Left renal cortex interstitium (tissue), 4 donors: Measurements from ENCODE around the gene CSF2. TPM values are rescaled to one million over a fixed set of nuclear protein-coding genes. Genes with fewer than 3 reads are reported as not detected.

Experiments
- DNase-seq, 4 donors: peaks; one replicate each; pipeline ENCODE4 v3.0.0-alpha.2; 2013; ENCODE audit warnings: low read depth in 4 of 4, low spot score in 2 of 4, missing footprints in 1 of 4
- polyA plus RNA-seq, 4 donors: library from polyadenylated mRNA; unstranded; fragments of 120-200 nt; gene quantifications; one replicate each; pipeline ENCODE4 v1.2.1, GENCODE V29; 2013; ENCODE audit not compliant: insufficient read length in 4 of 4

Gene CSF2
- polyA plus RNA-seq: not detected

DNA sequence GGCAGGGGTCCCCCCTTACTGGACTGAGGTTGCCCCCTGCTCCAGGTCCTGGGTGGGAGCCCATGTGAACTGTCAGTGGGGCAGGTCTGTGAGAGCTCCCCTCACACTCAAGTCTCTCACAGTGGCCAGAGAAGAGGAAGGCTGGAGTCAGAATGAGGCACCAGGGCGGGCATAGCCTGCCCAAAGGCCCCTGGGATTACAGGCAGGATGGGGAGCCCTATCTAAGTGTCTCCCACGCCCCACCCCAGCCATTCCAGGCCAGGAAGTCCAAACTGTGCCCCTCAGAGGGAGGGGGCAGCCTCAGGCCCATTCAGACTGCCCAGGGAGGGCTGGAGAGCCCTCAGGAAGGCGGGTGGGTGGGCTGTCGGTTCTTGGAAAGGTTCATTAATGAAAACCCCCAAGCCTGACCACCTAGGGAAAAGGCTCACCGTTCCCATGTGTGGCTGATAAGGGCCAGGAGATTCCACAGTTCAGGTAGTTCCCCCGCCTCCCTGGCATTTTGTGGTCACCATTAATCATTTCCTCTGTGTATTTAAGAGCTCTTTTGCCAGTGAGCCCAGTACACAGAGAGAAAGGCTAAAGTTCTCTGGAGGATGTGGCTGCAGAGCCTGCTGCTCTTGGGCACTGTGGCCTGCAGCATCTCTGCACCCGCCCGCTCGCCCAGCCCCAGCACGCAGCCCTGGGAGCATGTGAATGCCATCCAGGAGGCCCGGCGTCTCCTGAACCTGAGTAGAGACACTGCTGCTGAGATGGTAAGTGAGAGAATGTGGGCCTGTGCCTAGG lies at the start of gene CSF2:
Gene CSF2 (plus strand): TSS at position 559 of the 783 bp plus-strand sequence. CDS start 35 bp downstream, at position 594.
- no peak for DNase-seq

DNA sequence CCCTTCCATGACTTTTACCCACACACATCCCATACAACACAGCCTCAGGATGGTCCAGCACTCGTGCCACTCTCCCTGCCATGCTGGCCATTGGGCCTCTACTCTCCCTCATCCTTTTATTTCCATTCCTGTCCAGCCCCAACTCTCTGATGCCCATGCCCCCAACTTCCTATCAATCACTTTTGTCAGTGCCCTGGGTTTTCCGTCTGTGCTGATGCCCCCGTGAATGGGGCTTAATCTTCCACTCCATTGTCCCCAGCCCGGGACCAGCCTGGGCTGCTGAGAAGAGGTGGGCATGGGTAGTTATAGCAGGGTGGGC lies 49.5 kb upstream of the CSF2 start:
- DNase-seq: no peak

DNA sequence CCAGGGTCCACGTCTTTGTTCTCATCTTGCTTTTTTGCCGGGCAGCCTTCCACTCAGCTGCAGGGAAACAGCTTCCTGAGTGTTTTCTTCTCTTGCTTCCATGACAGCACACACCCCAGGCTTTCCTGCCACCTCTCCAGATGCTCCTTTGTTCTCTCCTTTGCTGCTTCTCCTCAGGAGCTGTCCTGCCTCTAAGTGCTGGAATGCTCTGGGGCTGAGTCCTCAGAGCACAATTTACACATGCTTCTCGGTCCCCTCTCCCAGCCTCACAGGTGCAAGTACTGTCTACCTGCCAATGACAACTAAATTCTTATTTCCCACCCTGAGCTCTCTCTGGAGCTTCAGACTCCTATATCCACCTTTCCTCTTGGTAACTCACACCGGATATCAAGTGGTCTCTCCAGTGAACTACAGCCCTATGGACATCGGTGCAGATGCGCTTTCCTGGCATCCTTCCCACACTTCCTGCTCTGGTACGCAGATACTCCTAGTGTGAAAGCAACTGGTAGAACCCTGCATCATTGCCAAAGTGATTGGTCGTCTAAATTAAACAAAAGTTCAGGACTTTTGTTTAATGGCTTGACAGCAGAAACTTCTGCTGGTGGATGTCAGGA lies 48.7 kb upstream of the CSF2 start:
- no peak for DNase-seq

DNA sequence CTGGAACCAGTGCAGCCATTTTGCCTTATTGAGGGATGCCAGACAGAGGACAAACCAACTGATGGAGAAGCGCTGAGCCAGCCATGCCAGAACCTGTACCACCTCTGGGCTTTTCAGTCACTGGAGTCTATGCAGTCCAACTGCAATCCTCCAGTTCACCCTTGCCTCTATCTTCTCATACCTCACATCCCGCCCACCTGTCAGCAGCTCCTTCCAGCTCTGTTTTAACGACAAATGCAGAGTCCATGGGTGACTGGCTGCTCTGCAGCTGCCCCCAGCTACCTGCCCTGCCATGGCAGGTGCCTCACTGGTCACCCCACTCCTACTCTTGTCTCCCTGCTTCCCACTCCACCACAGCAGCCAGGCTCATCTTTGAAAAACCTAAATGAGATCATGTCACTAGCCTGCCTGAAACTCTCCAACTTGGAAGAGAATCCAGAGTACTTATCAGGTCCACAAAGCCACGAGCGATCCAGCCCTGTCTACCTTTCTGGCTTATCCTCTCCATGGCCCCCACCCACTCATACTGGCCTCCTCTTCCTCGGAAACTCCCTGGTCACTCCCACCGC lies 48.1 kb upstream of the CSF2 start:
- DNase-seq: no peak

DNA sequence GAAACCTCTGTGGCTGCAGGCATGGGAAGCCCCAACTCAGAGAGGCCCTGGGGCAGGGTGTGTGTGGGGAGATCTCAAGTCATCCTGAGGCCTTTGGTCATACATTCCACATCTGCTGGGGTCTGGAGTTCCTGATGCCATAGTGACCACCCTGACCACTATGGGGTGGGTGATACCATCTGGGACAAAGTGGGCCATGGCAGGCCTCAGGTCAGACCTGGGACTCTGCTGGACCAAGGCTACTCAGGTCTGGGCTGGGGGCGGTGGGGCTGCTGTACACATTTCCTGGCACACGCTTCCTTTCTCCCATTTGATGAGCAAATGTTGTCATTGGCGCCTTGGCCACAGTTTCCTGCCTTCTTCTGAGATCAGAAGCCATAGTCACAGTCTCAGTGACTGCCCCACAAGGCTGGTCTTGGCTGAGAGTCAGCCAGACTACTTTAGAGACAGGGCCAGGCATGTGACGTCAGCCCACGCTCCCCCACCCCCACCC lies 47.0 kb upstream of the CSF2 start:
- no peak for DNase-seq

DNA sequence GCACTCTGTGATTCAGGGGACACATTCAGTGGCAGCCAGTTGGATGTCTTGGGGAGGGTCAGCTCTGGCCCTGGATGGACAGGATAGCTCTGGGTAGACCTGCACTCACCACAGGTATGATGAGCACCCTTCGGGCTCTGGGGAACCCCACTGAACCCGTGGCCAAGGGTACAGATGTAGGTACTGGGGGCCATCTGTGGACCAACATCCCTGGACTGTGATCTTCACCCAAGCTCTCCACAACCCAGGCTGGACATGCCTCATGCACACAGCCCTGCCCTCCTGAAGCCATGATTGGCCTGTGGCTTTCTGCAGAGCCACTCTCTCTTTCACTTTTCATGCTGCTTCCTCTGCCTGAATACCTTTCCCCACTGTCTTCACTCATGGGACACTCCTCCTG lies 46.6 kb upstream of the CSF2 start:
- DNase-seq: no peak

DNA sequence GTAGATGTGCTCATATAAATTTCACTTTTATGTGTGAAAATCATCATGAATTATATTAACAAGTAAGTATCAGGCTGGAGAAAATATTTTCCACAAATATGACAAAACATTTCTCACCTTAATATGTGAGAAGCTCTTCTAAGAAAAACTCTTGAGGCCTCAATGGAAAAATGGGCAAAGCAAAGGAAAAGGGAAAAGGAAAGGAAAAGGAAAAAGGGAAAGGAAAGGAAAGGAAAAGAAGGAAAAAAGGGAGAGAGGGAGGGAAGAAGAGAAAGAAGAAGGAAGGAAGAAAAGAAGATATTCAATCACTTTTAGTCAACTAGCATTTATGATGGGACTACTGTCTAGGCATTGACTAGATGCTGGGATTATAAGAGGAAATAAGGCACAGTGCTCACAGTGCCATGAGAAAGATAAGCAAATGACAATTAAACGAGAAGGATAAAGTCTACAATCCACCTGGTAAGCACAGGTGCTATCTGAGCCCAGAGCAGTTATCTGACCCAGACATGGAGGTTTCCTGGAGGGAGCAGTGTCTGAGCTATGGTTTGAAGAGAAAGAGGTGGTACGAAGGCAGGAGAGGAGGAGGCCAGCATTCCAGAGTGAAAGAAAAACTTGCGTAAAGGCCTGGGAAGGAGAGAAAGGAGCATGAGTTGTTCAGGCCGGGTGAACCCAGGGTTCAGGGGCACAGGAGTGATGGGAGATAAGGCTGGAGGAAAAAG lies 43.8 kb upstream of the CSF2 start:
- DNase-seq: no peak

DNA sequence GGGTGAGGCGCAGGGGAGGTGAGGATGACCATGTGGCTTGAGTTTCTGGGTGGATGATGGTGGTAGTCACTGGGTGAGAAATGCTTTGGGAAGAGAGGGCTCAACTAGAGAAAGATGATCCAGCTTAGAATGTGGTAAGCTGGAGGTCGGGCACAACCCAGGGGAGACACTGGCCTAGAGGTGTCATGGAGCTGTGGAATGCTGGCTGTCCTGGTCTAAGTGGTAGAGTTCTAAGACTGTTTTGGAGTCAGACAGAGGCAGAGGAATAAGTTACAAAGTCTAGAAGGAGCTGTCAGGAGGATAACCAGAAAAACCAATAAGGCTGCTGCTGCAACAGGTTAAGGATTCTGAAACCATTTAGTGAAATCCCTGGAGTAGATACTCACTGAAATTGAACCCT lies 43.0 kb upstream of the CSF2 start:
- no peak for DNase-seq

DNA sequence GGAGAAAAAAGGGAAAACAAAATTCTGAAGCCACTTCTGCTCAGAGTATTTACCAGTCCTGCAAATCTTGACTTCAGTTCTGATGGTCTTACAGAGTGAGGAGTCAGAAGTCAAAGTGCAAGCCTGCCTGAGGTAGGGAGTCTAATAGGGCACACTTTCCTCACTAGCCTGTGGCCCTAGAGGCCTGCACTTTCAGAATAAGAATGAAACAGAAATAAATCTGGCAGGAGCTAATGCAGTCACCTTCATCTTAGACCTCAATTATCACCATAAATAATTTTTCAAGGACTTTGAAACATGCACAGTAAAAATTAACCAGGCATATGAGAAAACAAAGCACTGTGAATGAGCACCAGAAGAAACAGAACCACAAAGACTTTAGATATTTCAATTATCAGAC lies 41.4 kb upstream of the CSF2 start:
- DNase-seq: no peak

DNA sequence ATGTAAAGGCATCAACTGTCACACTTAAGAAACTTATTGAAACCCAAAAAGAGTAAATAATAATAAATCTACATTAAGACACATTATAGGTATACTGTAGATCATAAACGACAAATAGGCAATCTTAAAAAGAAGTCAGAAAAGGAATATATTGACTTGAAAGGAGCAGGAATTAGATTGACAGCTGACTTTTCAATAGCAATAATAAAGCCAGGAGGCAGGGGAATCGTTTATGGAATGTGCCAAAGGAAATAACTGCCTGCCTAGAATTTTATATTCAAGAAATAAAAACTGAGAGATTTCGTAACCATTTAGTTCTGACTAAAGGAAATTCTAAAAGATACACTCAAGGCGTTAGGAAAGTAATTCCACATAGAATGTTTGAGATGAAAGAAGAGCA lies 40.5 kb upstream of the CSF2 start:
- DNase-seq: no peak

DNA sequence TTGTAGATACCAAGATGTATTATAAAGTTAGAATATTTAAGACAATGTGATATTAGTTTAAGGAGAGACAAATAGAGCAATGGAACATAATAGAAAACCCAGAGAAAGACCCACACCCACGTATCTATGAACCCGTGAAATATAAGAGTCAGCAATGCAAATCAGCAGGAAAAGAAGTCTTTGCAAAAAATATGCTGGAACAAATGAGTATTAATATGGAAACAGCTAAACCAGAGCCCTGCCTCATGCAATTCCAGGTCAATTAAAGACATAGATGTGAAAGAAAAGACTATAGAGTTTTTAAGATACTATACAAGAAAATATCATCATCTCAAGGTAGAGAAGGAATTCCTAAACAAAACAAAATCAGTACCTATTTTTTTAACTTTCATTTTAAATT lies 36.2 kb upstream of the CSF2 start:
- DNase-seq: no peak

DNA sequence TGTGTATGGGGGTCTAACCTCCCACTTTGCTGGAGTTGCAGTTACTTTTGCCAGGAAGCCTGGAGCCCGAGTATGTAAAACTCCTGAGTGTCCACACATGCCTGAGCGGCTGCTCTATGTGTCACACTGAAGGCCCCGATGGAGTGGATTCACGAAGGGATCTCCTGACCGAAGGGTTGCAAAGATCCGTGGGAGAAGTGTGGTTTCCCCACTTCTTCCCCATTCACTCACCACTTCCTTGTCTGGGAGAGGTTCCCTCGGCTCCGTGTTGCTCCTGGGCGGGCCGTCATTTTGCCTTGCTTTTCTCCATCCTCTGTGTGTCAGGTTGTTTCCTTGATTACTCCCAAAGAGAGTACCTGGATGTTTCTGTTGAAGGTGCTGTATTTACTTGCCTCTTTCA lies 29.4 kb upstream of the CSF2 start:
- DNase-seq: no peak

DNA sequence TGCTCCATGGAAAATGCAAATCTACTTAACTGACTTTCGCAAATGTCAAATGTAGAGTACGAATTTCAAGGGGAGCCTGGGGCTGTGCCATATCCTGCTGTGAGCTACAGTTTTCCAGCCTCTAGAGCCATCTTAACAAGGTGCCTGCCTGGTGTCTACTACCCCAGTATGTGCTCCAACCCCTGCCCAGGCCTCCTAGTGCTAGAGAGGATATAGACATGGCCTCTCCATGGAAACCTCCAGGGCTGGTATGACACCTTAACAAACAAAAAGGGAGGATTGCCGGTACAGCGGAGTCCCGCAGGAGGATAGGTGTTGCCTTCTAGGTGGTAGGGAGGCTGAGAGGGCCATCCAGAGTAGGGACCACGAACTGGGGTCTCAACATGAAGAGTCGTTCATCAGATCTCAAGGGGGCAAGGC lies 26.7 kb upstream of the CSF2 start:
- DNase-seq: no peak

DNA sequence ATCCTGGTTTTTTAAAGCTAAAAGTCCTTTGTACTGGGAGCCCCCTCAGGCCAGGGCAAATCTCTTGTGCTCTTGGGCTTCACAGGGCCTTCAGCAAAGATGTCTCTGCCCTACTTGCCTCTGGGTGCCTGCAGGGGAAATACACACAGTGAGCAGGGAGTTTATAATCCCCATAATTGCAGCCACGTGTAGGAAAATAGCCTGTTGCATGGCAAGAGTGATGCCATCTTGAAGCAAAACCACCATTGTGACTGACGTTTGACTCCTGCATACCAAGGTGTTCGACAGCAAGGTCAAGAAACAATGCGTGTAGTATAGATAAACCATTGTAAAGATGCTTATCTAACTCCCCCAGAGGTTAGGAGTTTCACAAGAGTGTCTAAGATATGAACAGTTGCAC lies 24.5 kb upstream of the CSF2 start:
- no peak for DNase-seq

DNA sequence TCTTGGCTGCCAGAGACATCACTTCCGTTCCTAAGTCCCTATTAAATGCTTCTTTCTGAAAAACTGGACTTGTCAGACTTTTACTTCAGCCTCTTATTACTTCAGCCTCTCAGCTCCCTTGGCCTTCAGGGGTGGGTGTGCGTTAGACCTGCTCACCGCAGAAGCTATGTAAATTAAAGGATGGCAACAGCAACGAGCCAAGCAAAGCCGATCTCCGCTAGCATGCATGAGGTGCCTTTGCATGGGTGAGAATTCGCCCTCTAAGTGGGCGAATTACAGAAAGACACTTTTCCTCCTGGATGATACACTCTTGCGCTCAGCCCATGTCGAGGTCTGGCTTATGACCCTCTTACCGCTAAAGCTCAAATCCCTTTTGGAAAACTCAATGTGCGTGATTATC lies 24.0 kb upstream of the CSF2 start:
- DNase-seq: no peak

DNA sequence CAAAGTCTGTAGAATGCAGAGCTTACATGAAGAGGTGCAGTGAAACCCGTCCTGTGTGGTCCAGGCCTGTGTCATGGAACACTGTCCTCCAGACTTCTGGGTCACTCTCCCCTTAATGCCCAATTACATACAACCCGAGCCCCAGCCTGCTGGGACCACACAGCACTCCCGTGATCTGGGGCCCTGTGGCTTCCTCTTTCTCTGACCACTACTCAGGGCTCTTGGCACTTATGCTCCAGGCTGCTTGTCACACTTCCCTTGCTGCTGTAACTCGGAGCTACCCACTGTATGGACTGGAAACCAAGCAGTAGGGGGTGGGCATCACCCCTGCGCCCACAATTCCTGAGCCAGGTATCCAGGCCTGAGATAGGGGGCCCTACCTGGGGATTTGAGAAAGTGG lies 23.5 kb upstream of the CSF2 start:
- no peak for DNase-seq

DNA sequence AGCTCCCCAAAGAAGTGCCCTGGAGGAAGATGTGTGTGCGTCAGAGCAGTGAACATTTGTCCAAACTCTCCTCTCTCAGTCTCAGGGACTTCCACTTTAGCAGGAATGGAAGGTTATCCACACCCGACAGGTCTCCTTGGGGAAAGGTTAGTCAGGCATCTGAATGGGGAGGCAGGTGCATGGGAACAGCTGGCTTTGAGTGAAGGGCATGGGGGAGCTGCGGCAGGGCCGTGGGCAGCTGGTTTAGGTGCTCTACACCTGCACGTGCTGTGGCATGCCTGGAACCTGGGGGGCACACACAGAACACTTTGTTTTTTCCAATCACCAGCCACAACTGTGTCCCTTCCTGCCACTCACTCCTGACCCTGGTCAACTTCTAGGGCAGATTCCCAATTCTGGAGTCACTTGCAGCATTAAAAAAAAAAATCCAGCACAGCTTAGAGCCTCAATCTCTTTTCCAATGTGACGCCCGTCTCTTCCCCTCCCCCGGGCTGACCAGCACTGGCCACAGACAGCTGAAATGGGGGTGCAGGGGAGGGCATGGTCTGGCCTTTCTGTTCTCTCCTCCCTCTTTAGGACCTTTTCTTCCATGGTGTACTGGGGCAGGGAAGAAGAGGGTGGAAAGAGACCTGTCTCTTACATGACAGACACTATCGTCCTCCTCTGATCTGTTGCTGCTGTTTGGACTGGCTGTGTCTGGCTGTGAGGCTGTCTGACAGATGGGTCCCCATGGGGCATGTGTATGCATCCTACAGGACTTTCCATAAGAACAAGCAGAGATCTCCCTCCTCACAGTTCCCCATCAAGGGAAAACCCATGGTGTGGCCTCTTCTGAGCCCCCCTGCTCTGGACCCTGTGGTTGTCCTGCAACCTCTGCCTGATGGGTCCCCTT lies 22.7 kb upstream of the CSF2 start:
- DNase-seq: no peak

DNA sequence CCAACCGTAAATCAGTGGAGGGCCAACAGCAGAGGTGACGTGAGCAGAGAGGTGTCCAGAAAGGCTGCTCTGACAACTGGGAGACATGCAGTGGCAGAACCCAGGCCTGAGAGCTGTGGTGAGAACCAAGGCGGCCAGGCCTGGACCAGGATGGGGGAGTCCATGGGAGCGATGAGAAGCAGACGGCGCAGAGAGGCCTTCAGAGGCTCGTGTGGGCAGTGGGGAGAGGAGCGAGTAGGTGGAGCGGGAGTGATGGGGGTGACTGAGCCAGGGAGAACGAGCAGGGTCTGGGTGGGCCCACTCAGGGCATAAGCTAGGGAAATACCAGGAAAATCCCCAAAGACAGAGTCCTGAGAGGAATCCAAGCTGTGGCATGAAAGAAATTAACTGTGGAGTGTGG lies 21.1 kb upstream of the CSF2 start:
- DNase-seq: no peak

DNA sequence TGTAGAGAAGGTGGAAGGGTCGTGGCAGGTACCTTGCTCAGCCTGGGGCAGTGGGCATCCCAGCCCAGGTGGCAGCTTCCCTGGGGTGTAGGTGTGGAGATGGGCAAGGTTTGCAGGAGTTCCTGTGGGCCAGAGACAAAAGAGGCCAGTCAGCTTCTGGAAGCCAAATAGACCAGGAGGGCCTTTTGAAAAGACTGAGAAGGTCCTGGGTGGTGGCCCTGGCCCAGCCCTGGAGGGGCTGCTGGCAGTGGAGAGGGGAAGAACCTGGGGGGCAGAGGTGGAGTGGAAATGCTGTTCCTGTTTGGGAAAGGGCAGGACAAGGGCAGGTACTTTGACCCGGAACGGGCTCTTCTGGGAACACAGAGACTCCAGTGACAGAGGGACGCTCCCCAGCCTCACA lies 20.1 kb upstream of the CSF2 start:
- DNase-seq: no peak

DNA sequence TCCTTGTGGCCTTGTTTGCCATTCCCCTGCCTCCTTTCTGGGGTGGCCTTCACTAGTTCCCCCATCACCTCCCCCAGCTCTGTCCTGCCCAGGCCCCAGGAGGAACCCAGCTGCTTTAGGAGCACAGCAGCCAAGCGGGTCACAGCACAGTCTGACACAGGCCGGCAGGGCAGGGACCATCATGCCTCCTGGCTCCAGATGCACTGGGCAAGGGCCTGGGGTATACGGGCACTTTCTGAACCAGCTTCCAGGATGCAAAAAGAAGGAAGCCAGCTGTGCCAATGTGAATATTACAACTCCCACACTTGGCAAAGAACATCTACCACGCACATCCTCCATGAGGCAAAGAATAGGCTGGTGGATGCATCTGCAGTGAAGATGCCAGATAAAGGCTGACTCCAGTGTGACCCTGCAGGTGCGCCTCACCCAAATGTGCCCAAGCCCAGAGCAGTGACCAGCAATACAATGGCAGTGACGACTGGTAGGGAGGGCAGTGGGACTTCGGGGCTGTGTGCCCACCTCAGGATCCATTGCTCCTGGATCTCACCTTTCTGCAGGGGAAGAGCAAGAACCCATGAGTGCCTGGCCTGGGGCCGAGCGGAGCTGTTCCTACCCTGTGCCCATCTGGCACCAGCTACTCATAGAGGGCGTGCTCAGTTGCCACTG lies 19.4 kb upstream of the CSF2 start:
- DNase-seq: no peak
